ENCODE results near the gene ZNF132. TPM values are rescaled to one million over a fixed set of nuclear protein-coding genes. Genes with fewer than 3 reads are reported as not detected.

ZNF132 gene
- total and polyA plus RNA-seq, 8 donors, result 1.1 to 6.1 (median 2.0) TPM

DNA sequence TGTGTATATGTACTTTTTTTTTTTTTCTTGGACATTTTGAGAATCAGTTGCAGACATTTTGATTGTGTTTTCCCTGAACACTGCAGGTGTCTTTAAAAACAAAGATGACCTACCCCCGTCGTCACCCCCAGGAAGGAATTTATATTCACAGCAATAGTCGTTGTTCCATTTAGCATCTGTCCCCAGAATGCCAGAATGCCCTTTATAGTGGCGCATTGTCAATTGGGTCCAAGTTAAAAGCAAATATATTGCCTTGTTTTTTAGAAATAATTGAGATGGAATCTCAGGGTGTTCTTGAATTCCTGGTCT is 46.3 kb downstream of the ZNF132 start:
- ATAC-seq (no peak), DNase-seq (no peak), FAIRE-seq (no peak)
- Histone ChIP-seq H3K36me3 (peaks cover 4 to 28% (median 24%) of the 10 kb centered on the region in 3 donors), H3K9me3 (no peaks in the 10 kb centered on the region), H3K27me3 (no peaks in the 10 kb centered on the region), H3K27ac (no peak overlapping the region), H3K4me3 (no peak overlapping the region), H3K4me1 (peaks cover 6 to 15% (median 7%) of the 10 kb centered on the region in 3 donors)
- WGBS, 2 donors, result 85 to 86% methylated on average over 4 of the region's 4 CpGs
- TF ChIP-seq, protein P1, sequence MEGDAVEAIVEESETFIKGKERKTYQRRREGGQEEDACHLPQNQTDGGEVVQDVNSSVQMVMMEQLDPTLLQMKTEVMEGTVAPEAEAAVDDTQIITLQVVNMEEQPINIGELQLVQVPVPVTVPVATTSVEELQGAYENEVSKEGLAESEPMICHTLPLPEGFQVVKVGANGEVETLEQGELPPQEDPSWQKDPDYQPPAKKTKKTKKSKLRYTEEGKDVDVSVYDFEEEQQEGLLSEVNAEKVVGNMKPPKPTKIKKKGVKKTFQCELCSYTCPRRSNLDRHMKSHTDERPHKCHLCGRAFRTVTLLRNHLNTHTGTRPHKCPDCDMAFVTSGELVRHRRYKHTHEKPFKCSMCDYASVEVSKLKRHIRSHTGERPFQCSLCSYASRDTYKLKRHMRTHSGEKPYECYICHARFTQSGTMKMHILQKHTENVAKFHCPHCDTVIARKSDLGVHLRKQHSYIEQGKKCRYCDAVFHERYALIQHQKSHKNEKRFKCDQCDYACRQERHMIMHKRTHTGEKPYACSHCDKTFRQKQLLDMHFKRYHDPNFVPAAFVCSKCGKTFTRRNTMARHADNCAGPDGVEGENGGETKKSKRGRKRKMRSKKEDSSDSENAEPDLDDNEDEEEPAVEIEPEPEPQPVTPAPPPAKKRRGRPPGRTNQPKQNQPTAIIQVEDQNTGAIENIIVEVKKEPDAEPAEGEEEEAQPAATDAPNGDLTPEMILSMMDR (IDR thresholded peaks at IDR 0.05), result no peak
- intact Hi-C loops (cut with DNase I), result no loop called here

DNA sequence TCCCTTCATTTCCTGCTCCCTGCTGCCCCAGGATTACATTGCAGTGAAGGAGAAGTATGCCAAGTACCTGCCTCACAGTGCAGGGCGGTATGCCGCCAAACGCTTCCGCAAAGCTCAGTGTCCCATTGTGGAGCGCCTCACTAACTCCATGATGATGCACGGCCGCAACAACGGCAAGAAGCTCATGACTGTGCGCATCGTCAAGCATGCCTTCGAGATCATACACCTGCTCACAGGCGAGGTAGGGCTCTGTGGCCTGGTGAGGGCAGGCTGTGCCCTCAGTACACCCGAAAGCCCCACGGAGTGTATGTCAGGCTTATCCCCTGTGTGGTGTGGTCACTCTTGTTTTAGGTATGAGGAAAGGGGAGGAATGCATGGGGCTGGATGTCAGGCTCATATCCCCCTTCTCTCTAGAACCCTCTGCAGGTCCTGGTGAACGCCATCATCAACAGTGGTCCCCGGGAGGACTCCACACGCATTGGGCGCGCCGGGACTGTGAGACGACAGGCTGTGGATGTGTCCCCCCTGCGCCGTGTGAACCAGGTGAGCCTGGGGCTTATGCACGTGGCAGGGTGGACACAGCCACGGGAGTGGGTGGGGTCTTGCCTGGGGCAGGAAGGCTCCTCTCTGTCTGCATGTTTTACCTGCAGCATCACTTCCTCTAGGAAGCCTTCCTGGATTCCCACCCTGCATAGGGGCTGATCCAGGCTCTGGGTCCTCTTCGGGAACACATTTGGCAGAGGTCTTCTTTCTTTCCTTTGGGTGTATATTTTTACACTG is 46.8 kb downstream of the ZNF132 start:
- TF ChIP-seq, protein P1 (IDR thresholded peaks at IDR 0.05), result no peak
- H3K27ac ChIP-seq, result no peak overlapping the region
- H3K4me1 ChIP-seq, result peaks cover 6 to 19% (median 13%) of the 10 kb centered on the region in 3 donors
- H3K36me3 ChIP-seq, result peaks cover 4 to 28% (median 24%) of the 10 kb centered on the region in 3 donors
- DNase-seq (peak in 1 of 6 donors; percentile 25), ATAC-seq (no peak), FAIRE-seq (no peak)
- H3K9me3 ChIP-seq, result no peaks in the 10 kb centered on the region
- intact Hi-C loops (cut with DNase I), result no loop called here
- 92 to 93% methylated on average over 26 of the region's 26 CpGs for WGBS, 2 donors
- no peaks in the 10 kb centered on the region for H3K27me3 ChIP-seq
- no peak overlapping the region for H3K4me3 ChIP-seq

GRCh38 chr19:58388175-58388526 is 51.8 kb downstream of the ZNF132 start:
- DNase-seq (peak in 1 of 6 donors; percentile 31), FAIRE-seq (no peak), ATAC-seq (no peak)
- TF ChIP-seq, protein P1 (IDR thresholded peaks at IDR 0.05), result no peak
- Histone ChIP-seq H3K9me3 (no peaks in the 10 kb centered on the region), H3K4me1 (peaks cover 12 to 30% (median 19%) of the 10 kb centered on the region in 3 donors), H3K27me3 (no peaks in the 10 kb centered on the region), H3K36me3 (peaks cover 0 to 11% (median 7%) of the 10 kb centered on the region in 3 donors), H3K27ac (no peak overlapping the region), H3K4me3 (peak overlapping the region; percentile 62 to 77 (median 68))
- intact Hi-C loops (cut with DNase I), result no loop called here
- WGBS, 2 donors, result 51 to 58% methylated on average over 3 of the region's 3 CpGs

GRCh38 chr19:58387338-58388174 is 52.4 kb downstream of the ZNF132 start:
- peak in 2 of 6 donors; percentile 20 to 31 for DNase-seq
- Histone ChIP-seq H3K27me3 (no peaks in the 10 kb centered on the region), H3K27ac (peak overlapping the region; percentile 91 to 98 (median 97)), H3K9me3 (no peaks in the 10 kb centered on the region), H3K36me3 (peaks cover 0 to 5% (median 2%) of the 10 kb centered on the region in 3 donors), H3K4me1 (peaks cover 12 to 30% (median 19%) of the 10 kb centered on the region in 3 donors), H3K4me3 (peak overlapping the region; percentile 62 to 77 (median 68))
- no peak for FAIRE-seq
- WGBS, 2 donors, result 3 to 5% methylated on average over 39 of the region's 39 CpGs
- intact Hi-C loops (cut with DNase I), result no loop called here
- TF ChIP-seq, protein P1 (IDR thresholded peaks at IDR 0.05), result no peak
- no peak for ATAC-seq

Data from pancreas (tissue), 10 donors.